CD4-positive, alpha-beta T cell treated with Interleukin-12 subunit alpha and Interleukin-12 subunit beta, for 1 hour (primary cell): ENCODE results near the gene MDM2.
A peak's percentile ranks its signal among the peaks of the same experiment; 100 is the strongest.

Experiments used
- DNase-seq: peaks from one replicate; pipeline ENCODE4 v3.0.0-alpha.2; 2020

Gene MDM2

GRCh38 chr12:68854554-68854953 is 46.6 kb downstream of the MDM2 start:
- no peak for DNase-seq

- DNase-seq, result no peak
These were observed 47.1 kb downstream of the MDM2 start for GRCh38 chr12:68855111-68855510.

- DNase-seq, result no peak
These were observed 47.8 kb downstream of the MDM2 start for GRCh38 chr12:68855771-68856170.

- no peak for DNase-seq
These were observed 48.5 kb downstream of the MDM2 start for GRCh38 chr12:68856510-68856909.

- no peak for DNase-seq
These were observed 53.9 kb downstream of the MDM2 start for GRCh38 chr12:68861890-68862289.

- no peak for DNase-seq
These were observed 55.3 kb downstream of the MDM2 start for GRCh38 chr12:68863109-68863770.

- DNase-seq, result peak; percentile 36
These were observed 56.0 kb downstream of the MDM2 start for GRCh38 chr12:68863886-68864454.

GRCh38 chr12:68864604-68865003 is 56.6 kb downstream of the MDM2 start:
- no peak for DNase-seq

- DNase-seq, result no peak
These were observed 57.6 kb downstream of the MDM2 start for GRCh38 chr12:68865399-68866164.

GRCh38 chr12:68866950-68867349 is 59.0 kb downstream of the MDM2 start:
- DNase-seq, result no peak

- DNase-seq, result no peak
These were observed 59.6 kb downstream of the MDM2 start for GRCh38 chr12:68867606-68868005.

GRCh38 chr12:68868043-68868790 is 60.2 kb downstream of the MDM2 start:
- DNase-seq, result no peak

- no peak for DNase-seq
These were observed 62.0 kb downstream of the MDM2 start for GRCh38 chr12:68870011-68870410.

- DNase-seq, result no peak
These were observed 62.5 kb downstream of the MDM2 start for GRCh38 chr12:68870443-68870842.

- no peak for DNase-seq
These were observed 63.4 kb downstream of the MDM2 start for GRCh38 chr12:68871396-68871795.

GRCh38 chr12:68871921-68872320 is 63.9 kb downstream of the MDM2 start:
- DNase-seq, result no peak

- no peak for DNase-seq
These were observed 65.3 kb downstream of the MDM2 start for GRCh38 chr12:68873316-68873715.

- no peak for DNase-seq
These were observed 68.5 kb downstream of the MDM2 start for GRCh38 chr12:68876461-68876860.

- no peak for DNase-seq
These were observed 69.6 kb downstream of the MDM2 start for GRCh38 chr12:68877583-68877982.

GRCh38 chr12:68878283-68878682 is 70.3 kb downstream of the MDM2 start:
- no peak for DNase-seq

- DNase-seq, result no peak
These were observed 70.9 kb downstream of the MDM2 start for GRCh38 chr12:68878846-68879245.

GRCh38 chr12:68880660-68881325 is 72.8 kb downstream of the MDM2 start:
- DNase-seq, result no peak
